Measurements from ENCODE around the gene KMT2E.
"Not testable (repeated sequence)": the region's sequence is repeated elsewhere in the genome, so short reads cannot be mapped to it uniquely, and the experiment has no call there.

The KMT2E gene

DNA sequence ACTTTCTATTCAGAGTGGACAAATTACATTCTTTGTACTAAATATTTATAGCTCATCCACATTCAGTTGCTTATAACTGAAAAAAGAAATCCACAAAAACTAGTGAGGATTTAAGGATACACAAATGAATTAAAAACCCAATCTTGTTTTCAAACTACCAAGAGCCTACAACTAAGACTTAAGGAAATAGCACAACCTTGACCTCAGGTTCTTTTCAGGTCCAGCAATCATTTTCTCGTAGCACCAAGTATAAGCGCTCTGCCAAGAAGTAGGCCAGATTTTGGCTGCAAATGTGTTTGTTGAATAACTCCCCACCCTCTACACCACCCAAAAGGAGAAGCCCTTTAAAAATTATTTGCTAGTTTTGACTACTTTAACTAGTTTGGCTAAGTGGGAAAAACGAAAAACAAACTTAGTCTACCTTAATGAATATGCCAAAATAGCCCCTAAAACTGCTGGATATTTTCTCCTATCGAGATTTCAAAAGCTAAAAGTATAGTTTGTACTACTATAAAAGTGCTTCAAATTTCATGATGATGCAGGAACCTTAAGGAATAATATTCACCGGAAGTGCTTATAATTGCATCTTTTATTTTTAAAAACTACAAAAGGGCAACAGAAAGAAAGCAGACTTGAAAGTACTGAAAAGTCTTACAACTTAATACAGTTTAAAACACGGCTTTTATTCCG is 2.7 kb upstream of the KMT2E start:
- peak in 1 of 2 experiments; percentile 33 for DNase-seq

DNA sequence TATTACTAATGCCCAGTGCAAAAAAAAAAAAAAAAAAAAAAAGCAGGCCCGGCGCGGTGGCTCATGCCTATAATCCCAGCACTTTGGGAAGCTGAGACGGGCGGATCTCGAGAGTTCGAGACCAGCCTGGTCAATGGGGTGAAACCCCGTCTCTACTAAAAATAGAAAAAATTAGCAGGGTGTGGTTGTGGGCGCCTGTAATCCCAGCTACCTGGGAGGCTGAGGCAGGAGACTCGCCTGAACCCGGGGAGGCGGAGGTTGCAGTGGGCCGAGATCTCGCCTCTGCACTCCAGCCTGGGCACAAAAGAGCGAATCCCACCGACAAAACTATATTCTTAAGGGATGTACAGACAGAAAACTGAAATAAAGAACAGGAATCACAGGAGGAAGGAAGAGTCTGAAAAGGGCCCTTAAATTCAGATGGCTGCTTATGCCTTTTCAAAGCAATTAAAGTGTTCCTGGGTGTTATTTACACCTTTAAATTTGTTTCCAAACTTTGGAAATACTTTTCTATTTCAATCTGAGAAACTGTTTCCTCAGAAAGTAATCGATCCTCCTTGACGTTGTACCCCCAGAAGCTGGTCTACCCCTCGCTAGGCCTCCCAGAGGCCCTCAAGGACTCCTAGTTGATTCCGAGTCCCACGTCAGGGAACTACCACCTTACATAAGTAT is 2.0 kb upstream of the KMT2E start:
- no peak for DNase-seq

DNA sequence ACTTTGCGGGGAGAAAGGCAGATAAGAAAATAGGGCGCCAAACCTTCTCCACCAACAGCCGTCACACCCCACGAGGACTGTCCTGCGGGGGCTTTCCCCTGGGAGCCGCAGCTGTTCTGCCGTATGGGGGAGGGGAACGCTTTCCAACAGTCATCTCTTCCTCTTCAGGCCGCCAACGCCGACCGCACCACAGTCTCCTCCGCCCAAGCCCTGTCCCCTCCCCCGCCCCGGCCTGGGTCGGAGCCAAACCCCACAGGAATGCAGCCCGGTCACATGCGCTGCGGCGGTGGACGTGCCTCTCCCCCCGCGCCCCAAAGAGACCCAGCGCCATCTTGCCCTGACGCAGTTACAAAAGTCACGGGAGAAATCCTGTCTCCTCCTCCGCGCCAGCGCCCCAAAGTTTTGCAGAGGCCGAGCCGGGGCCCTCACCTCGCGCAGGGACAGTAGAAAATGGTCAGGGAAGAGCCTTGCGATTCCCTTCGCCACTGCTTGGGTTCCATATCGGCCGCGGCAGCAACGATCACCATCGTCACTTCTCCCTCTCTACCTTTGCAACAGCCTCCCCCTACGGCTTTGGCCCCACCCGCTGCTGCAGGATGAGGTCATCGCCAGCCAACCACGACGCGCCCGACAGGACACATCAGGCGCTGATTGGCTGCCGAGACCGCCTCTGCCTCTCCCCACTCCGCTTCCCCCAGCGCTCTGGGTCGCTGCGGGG is 1.3 kb upstream of the KMT2E start:
- DNase-seq: peak; percentile 90 to 94

DNA sequence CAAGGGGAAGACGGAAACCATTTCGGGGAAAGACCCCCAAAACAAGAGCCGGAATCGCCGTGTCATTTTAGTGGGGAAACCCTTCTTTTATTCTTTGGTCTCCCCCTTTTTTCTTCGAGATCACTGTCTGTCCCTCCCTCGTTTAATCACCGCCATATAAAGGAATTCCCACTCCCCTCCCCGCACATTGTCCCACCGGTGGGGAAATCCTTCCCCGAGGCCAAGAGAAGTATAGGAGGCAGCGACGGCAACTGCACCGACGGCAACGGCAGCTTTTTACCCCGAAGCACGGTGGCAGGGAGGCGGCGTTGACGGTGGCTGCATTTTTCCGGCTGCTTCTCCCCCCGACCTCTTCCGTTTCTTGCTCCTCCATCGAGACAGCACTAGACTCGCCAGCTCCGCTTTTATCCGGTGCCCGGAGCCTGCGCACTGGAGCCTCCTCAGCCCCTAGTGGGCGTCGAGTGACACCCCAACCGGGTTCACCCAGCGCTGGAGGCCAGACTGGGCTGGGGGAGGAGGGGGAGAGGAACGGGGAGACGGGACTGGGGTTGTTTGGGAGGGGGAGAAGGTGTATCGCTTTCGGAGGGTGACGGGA is 687 bp upstream of the KMT2E start:
- DNase-seq: peak; percentile 74

DNA sequence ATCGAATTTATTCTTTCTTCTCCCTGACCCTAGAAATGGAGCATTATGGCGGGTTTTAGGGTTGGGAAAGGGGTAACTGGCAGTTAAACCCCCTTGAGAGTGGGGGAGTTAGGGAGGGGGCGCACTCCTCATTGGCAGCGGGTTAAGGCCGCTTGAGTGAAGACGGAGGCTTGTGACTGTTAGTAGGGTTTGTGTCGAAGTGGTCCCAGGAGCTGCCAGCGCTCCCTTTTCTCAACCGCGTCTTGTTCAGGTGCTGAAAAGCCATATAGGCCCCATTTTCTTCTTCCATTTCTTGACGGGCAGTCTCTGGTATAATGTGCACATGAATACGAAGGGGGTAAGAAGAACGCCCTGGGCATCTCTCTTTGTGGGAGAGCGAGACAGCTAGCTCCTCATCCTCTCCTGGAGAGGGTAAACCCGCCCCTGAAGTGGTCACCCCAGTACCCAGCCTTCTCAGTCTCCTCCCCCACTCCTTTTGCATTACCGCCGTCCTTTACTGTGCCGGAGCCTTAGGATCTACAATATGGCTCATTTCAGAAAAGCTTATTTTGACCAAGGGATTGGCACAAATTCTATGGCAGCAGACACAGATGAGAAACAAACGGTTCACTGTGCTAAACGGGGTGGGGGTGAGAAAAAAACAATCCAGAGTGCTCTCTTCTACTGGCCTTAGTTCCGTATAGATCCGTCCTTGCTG is 836 bp downstream of the KMT2E start:
- peak in 1 of 2 experiments; percentile 62 for DNase-seq

DNA sequence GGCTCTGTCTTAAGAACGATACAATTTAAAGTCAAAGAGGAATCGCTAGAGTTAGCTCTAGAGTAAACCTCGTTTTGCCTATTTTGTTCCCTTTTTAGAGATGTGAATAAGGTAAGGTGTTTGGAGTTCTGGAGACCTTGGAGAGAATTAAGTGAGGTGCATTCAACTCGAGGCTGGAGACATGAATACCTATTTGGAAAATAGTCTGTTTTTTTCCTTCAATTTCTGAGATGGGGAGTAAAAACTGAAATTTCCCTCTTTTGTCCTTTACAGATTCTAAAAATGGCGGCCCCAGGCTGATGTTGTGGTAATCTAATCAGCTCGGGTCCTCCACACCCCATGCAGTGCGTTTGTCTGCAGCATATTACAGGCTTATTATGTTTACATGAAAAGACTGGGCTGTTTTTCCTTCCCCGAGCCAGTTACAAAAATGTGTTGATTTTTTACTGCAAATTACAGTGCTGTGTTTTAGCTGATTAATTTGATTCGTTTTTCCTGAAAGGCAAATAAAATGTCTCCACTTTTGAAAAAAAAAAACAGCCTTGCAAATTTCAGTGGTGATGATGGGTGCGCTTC is 1.5 kb downstream of the KMT2E start:
- DNase-seq: peak in 1 of 2 experiments; percentile 37

DNA sequence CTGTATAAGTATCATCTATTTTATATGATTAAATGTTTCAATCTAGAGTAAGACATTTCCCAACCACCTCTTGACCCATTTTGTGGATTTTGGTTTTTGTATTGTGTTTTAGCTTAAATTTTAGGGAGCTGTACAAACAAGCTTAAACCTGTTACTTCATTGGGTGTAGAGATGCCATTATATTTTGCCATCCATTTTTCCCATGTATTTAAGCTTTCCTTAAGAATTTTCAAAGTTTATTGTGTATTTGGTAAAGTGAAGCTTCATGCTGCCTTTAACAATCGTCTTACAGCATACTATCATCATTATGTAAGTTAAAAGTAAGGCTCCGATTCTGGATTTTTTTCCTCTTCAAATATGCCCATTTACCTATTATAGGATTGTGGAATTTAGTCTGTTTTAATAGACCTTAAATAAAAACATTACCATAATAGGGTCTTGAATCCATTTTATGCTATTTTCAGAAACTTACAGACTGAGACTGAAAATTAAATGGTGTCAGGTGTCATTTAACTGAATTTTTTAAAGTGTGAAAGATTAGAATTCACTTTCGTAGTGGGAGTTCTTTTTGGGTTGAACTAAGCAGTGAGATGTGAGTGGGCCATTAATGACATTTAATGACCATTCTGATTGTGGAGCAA is 2.2 kb downstream of the KMT2E start:
- DNase-seq: no peak

DNA sequence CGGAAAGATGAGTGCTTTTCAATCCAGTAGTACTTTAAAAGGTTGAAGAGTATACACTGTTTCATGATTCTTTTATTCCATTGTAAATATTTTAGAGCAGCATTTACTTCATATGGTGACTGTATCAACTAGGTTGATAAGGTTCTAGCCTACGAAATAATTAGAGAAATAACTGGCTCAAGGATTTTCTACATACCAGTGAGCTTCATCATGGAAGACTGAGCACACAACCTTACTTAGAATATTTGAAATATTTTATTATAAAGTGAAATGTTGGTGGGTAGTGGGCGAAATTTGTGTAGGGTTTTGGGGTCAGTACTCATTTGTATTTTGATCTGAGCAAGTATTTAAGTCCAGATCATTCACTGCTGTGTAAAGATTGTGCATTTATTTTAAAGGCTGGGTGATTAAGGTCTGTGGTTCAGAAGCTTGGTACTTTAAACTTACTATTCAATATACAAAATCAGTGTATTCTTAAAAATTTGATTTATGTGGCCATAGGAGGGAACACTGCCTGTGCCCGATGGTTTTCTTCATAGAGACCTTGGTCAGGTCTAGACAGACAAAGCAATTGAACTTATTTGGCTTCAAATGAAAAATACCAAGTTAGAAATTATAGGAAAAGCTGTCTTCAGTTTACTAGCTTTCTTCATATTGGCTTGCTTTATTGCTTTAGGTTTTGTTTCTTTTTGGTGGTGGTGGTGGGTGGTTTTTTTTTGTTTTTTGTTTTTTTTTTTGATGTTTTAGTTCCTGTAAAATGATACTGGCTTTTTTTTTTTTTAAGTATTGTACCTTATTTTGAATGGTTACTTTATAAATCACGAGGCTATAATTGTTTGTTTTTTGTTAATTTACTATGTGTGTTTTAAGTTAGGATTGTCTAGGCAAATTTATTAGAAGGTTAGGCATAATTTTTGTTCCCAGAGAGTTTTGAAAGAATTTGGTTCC is 3.0 kb downstream of the KMT2E start:
- DNase-seq: no peak

DNA sequence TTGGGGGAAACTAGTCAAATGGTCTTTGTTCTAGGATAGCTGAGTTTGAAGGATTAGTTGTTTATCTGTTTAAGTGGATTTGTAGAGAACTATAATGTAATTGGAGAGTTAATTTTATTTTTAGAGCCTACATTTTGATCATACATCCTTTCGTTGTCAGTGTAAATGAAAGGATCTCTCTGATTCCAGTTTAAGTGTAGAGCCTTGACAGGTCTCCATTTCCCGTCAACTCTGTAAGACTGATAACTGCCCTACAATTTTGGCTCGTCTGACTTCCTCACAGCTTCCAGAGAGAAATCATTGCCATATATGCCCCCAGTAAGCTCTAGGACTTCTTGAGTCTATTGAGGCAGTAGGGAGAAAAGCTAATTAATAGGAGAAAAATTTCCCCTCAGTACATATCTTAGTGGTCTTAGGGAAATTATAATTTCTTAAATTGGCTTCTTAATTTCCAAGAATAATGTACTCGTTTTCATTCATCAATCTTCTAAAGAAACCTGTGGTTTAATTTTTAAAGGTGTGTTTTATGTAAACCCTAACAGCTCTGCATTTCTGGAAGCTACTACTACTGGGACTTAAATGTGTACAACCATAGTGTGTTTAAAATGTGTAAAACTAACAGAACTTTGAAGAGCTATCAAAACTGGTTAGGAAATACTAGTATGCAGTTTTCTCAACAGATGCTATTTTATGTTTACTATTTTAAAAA is 3.8 kb downstream of the KMT2E start:
- no peak for DNase-seq

DNA sequence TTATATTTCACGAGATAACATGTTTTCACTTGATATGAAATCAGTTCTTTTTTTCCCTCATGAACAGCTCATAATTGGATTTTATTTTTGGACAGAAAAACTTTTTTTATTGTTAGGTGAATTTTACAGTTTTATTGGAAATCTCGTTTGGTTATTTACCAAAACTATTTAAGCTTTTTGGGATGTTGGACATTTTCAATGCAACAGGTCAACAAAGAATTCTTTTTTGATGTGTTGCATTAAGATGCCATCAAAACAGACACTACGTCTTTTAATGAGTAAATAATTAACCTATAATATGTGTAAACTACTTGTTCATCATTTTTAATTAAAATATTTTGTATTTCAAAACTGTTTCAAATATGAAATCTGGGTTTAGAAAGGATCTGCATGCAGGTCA is 5.3 kb downstream of the KMT2E start:
- no peak for DNase-seq

DNA sequence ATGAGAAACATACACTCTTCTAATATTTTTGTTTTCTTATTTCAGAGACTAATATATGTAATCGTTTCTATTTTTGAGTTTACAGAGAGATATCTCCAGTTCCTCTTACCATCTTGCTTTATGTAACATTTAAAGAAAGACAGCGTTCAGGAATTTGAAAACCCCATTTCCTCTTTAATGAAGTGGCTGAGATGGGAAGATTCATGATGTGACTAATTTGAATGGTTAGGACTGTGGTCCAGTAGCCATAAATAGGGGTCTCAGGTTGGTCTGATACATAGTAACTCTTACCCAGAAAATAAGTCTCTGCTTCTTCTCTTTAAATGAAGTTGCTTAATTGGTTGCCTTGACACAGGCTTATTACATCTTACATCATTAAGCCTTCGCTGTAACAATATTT is 6.9 kb downstream of the KMT2E start:
- no peak for DNase-seq

DNA sequence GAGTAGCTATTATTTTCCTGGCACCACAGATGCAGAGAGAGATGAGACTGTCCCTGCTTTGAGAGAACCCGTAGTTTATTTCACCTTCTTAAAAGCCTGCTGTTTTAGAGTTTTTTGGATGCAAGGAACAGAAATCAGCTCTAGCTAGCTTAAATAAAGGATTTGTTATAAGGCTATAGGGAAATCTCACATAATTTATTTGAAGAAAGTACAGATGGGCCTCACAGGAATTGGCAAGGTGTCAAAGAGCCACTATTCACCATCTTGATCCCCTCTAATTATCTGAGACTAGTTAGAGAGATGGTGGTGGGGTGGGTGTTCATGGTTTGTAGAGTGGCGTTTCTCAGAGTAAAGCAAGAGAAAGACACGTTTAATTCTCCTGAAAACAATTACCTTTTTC is 7.3 kb downstream of the KMT2E start:
- DNase-seq: no peak

DNA sequence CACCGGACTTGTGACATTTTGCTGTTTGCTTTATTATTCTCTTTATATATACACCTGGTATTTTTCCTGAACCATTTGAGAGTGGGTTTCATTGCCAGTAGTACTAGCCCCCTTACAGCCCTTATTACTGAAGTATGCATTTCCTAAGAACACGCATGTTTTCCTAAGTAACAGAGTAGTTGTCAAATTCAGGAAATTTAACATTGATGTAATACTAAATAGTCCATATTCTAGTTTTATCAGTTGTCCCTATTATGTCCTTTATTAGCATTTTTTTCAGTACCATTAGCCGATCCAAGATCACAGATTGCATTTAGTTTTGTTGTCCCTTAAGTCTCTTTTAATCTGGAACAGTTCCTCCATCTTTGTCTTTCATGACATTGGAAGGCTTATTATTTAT is 8.0 kb downstream of the KMT2E start:
- no peak for DNase-seq

DNA sequence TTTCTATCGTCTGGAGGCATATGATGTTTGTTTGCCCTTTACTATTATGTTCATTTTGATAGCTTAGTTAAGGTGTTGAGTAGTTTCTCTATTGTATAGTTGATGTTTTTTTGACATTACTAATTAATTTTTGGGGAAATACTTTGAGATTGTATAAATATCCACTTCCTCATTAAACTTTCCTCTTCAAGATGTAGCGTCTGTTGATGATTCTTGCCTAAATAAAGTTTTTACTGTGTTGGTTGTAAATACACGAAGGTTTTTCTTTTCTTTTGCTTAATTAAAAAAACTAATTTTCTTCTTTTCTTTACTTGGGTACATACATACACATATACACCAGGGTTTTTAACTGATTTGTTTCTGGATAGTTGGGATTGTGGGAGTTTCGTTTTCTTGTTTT is 8.5 kb downstream of the KMT2E start:
- no peak for DNase-seq

DNA sequence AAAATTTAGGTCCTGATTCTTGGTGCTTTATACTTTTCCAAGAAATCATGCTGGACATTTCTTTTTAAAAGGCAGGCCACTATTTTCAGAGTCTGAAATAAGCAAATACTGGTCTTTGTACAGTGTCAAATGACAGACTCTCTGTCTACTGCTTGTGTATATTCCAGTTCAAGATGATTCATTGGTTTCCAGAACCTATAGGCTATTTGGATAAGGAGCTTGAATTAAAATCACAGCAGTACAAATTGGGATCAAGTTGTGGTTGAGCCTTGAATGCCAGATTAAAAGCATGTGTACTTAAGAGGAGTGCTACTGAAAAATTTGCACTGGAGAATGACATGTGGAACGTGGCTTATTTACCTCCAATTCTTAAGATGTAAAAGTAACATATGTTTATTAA is 10.7 kb downstream of the KMT2E start:
- DNase-seq: no peak

DNA sequence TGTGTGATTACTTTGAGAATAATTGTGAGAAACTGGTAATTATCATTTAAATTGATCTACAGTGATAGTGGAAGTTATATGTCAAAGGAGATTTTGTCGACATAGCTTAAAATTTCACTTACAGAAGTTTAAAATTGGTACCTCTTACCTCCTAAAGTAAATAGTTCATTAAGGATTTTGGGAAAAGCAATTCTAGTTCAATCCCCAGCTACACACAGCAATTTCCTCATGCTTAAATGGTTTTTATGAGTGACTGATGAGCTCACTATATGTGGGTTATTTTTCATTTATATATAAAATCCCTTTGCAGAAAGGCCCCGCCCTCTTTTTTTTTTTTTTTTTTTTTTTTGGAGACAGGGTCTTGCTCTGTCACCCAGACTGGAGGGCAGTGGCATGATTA is 12.7 kb downstream of the KMT2E start:
- no peak for DNase-seq

DNA sequence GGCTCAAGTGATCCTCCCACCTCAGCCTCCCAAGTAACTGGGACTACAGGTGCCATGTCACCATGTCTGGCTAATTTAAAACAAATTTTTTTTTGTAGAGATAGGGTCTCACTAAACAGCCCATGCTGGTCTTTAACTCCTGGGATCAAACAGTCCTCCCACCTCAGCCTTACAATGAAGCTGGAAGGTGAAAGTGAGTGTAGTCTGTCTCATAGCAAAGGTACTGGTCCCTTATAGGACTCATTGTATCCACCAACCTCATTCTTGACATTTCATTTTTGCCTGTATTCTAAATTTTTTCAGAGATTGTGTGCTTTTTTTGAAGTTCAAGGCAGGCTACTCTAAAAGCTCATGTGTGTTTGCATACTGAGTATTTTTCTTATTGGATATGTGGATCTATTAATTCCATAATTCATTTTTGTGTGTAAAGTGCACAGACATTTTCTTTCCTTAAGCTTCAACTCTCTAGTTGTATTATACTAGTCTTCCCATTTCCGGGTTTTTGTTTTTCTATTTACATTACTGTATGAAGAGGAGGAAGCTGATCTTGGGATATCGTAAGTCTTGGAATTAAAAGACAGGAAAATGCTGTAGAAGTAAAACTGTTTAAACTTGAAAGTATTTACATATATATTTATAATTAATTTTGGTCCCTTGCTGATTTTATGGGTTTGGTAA is 13.3 kb downstream of the KMT2E start:
- DNase-seq: no peak

DNA sequence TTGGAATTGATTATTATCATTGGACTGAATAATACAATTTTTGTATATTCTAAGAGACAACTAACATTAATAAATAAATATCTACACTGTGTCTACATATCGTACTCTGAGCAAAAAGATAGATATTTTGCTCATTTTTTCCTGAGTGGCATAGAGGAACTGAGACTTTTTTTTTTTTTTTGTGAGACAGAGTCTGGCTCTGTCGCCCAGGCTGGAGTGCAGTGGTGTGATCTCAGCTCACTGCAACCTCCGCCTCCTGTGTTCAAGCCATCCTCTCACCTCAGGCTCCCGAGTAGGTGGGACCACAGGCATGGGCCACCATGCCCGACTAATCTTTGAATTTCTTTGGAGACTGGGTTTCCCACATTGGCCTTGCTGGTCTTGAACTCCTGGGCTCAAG is 14.0 kb downstream of the KMT2E start:
- no peak for DNase-seq

DNA sequence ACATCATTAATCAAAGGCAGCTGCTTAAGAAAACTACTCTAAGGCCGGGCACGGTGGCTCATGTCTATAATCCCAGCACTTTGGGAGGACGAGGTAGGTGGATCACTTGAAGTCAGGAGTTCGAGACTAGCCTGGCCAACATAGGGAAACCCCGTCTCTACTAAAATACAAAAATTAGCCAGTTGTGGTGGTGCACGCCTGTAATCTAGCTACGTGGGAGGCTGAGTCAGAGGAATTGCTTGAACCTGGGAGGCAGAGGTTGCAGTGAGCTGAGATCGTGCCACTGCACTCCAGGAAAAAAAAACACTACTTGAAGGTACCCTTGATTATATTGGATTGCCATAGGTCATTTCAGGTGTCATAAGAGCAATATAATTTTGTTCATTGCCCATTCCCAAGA is 14.9 kb downstream of the KMT2E start:
- not testable (repeated sequence) for DNase-seq

DNA sequence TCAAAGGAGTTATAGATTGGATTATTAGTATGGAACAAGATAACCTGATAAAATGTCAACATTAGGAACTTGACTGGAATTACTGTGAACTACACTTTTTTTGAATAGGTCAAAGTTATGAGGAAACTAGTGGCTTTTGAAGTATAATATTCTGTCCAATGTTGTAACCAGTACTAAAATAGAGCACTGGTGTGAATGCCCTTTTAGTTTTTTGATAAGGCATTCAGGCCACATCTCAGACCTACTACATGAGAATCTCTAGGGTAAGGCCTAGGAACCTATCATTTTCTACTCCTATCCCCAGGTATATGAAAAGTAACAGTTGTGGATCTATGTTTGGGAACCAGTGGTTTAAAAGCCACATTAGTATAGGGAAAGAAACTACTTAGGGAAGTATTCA is 16.4 kb downstream of the KMT2E start:
- DNase-seq: no peak

Data from SW 1271 (cell line).